ENCODE measurements around the gene IMMT. TPM values are rescaled to one million over a fixed set of nuclear protein-coding genes. Genes with fewer than 3 reads are reported as not detected.

IMMT gene
- total and polyA plus RNA-seq, 9 of the 15 experiments (the other 6 are each of a cell fraction or from before 2014, with no cell fraction given), result 119 to 294 (median 140) TPM

- TF ChIP-seq KDM4B (IDR thresholded peaks at IDR 0.05; ENCODE audit: borderline replicate concordance in 2 of 2, low read depth in 1 of 2) (no peak), RNF2 (IDR thresholded peaks at IDR 0.05) (no peak), MYC (IDR thresholded peaks at IDR 0.05; ENCODE audit: low read depth, low read length) (peak; percentile 35; the same call in 1 of the 2 replicates), MYC (CRISPR knock-in tag; IDR thresholded peaks at IDR 0.05; ENCODE audit: borderline replicate concordance, low read depth) (no peak), TRIM25 (IDR thresholded peaks at IDR 0.05; ENCODE audit: borderline replicate concordance) (no peak), CHAMP1 (IDR thresholded peaks at IDR 0.05) (no peak), ZNF184 (CRISPR knock-in tag; IDR thresholded peaks at IDR 0.05) (no peak), NR2C1 (IDR thresholded peaks at IDR 0.05) (0 out of 2 replicates have a peak, but pooled peaks have one; percentile 15), NR2C1 (tag; IDR thresholded peaks at IDR 0.05) (0 out of 2 replicates have a peak, but pooled peaks have one; percentile 26), PRDM10 (IDR thresholded peaks at IDR 0.05; ENCODE audit: partially characterized antibody) (peak; percentile 67), CEBPZ (IDR thresholded peaks at IDR 0.05; ENCODE audit: borderline replicate concordance, low read depth, low read length) (no peak), ZNF444 (CRISPR knock-in tag; IDR thresholded peaks at IDR 0.05) (no peak), ZNF24 (IDR thresholded peaks at IDR 0.05) (no peak), ARHGAP35 (IDR thresholded peaks at IDR 0.05; ENCODE audit: partially characterized antibody) (no peak), SAP30 (IDR thresholded peaks at IDR 0.05; ENCODE audit: borderline replicate concordance, insufficient read depth, low read depth, low read length, poor library complexity, severe bottlenecking) (peak; percentile 31)
Observed at GRCh38 chr2:86216575-86217555, 21.6 kb upstream of the IMMT start (continued).

All from K562 (cell line).